ENCODE data around the gene CDH4.

CDH4 gene

GRCh38 chr20:61411743-61412142 is 159.7 kb downstream of the CDH4 start:
- H3K27ac ChIP-seq: no peak overlapping the region
- no peak for TF ChIP-seq ZFX (IDR thresholded peaks at IDR 0.05)
- TF ChIP-seq, protein P1, sequence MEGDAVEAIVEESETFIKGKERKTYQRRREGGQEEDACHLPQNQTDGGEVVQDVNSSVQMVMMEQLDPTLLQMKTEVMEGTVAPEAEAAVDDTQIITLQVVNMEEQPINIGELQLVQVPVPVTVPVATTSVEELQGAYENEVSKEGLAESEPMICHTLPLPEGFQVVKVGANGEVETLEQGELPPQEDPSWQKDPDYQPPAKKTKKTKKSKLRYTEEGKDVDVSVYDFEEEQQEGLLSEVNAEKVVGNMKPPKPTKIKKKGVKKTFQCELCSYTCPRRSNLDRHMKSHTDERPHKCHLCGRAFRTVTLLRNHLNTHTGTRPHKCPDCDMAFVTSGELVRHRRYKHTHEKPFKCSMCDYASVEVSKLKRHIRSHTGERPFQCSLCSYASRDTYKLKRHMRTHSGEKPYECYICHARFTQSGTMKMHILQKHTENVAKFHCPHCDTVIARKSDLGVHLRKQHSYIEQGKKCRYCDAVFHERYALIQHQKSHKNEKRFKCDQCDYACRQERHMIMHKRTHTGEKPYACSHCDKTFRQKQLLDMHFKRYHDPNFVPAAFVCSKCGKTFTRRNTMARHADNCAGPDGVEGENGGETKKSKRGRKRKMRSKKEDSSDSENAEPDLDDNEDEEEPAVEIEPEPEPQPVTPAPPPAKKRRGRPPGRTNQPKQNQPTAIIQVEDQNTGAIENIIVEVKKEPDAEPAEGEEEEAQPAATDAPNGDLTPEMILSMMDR (conservative IDR thresholded peaks at IDR 0.05): no peak

GRCh38 chr20:61413752-61414151 is 161.7 kb downstream of the CDH4 start:
- no peak for TF ChIP-seq ZFX (IDR thresholded peaks at IDR 0.05)
- TF ChIP-seq, protein P1 (conservative IDR thresholded peaks at IDR 0.05): no peak
- no peak overlapping the region for H3K27ac ChIP-seq

DNA sequence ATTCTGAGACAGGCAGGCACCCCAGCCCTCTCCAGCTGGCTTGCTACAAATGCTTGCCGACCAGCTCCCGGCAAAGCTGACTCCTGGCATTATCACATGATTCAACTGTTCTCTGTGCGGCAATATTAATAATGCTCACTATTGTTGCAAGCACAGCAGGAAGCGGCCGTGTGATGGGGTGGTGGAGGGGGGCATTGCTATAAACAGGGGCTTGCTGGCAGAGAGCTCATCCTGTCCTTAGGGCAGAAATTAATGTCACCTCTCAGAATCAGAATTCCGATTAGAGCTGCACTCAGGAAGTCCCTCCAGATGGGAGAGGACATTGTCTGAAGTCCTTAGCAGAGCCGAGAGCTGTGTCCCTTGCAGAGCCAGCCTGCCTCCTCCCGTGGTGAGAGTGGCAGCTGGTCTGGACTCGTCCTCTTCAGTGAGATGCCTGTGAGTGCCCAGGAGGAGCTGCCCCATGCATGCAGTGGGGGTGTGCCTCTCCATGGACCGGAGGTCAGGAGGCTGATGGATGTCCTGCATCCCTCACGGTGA is 162.5 kb downstream of the CDH4 start:
- TF ChIP-seq ZFX (IDR thresholded peaks at IDR 0.05): no peak
- H3K27ac ChIP-seq: no peak overlapping the region

DNA sequence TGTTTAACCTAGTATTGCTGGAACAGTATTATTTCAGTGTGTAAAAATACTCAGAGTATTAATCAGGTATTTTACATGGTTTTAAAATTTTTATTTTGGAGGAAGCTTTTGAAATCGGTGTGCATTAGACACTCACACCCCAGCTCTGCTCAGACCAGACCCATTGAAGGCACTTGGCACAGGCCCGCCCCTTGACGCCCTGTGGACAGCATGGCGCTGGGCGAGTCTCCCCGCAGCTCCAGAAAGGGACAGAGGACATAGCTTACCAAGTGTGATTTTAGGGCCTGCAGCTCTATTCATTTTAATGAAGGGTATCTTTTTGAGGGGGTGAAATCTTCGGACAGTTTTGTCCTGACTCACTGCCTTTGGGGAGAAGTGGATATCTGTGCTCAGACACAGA is 164.5 kb downstream of the CDH4 start:
- no peak overlapping the region for H3K27ac ChIP-seq
- no peak for TF ChIP-seq ZFX (IDR thresholded peaks at IDR 0.05)
- TF ChIP-seq, protein P1 (conservative IDR thresholded peaks at IDR 0.05): no peak

GRCh38 chr20:61417221-61417941 is 165.3 kb downstream of the CDH4 start:
- no peak overlapping the region for H3K27ac ChIP-seq
- TF ChIP-seq ZFX (IDR thresholded peaks at IDR 0.05): no peak
- TF ChIP-seq, protein P1 (conservative IDR thresholded peaks at IDR 0.05): no peak

DNA sequence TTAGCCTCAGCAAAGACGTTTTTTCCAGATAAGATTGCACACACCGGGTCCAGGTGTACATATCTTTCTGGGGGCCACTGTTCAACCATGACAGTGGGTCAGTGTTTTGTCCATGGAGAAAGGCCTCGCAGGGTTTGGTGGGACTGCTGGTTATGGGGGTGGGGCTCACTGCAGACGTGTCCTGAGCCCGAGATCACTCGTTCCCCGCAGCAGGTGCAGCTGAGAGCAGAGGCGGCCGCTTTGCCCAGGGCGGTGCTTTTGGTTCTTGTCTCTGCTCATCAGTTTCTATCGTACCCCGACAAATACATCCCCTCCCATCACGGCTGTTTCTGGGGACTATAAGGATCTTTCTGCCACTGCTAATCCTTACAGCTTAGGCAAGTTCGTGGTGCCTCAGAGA is 166.9 kb downstream of the CDH4 start:
- TF ChIP-seq, protein P1 (conservative IDR thresholded peaks at IDR 0.05): no peak
- TF ChIP-seq ZFX (IDR thresholded peaks at IDR 0.05): no peak
- H3K27ac ChIP-seq: no peak overlapping the region

DNA sequence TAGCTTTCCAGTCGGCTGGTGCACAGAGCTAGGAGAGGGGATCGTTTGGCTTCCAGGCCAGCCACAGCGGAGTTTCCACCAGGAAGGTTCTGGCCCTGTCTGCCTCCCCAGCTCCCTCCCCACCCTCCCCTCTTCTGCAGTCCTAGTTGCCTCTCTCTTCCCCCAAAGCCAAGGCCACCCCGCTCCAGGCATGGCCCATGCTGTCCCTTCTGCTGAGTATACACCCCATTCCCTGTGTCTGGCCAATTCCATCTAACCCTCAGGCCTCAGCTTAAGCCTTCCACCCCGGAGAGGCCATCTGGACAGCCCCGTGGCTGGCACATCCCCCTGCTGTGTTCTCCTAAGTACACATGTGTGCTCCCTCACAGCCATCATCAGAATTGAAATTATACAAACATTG is 167.4 kb downstream of the CDH4 start:
- TF ChIP-seq, protein P1 (conservative IDR thresholded peaks at IDR 0.05): no peak
- TF ChIP-seq ZFX (IDR thresholded peaks at IDR 0.05): no peak

GRCh38 chr20:61420056-61420455 is 168.0 kb downstream of the CDH4 start:
- TF ChIP-seq, protein P1 (conservative IDR thresholded peaks at IDR 0.05): no peak
- no peak for TF ChIP-seq ZFX (IDR thresholded peaks at IDR 0.05)
- no peak overlapping the region for H3K27ac ChIP-seq

More for the DNA sequence above, 167.4 kb downstream of the CDH4 start:
- no peak overlapping the region for H3K27ac ChIP-seq

Measured in C4-2B (cell line).